Uterus (tissue), 2 donors: ENCODE data around the gene DHPS.

Experiments
- CTCF ChIP-seq, 4 experiments: fragments of 200-600 bp in 2 of 4; fragments of 450-650 bp in 2 of 4; sonication (generic) in 2 of 4; IDR thresholded peaks; one replicate each; pipeline ENCODE4 v1.5.1; 2016 to 2019; ENCODE audit warnings: antibody characterized with exemption in 4 of 4, mild to moderate bottlenecking in 2 of 4, moderate library complexity in 1 of 4
- POLR2A ChIP-seq, 2 donors: fragments of 450-650 bp; IDR thresholded peaks; one replicate each; pipeline ENCODE4 v1.6.1; 2016; ENCODE audit warnings: antibody characterized with exemption in 2 of 2, mild to moderate bottlenecking in 1 of 2, moderate library complexity in 1 of 2

- TF ChIP-seq CTCF (IDR thresholded peaks at IDR 0.05) (peak in 1 of 4 experiments; percentile 23), POLR2A (IDR thresholded peaks at IDR 0.05) (peak in 1 of 2 donors; percentile 42)
Observed at GRCh38 chr19:12722566-12723380, 41.1 kb upstream of the DHPS start.
